ENCODE data around the gene DNAJC1. TPM values are rescaled to one million over a fixed set of nuclear protein-coding genes. Genes with fewer than 3 reads are reported as not detected.
A peak's percentile ranks its signal among the peaks of the same experiment; 100 is the strongest.
"Not testable (repeated sequence)": the region's sequence is repeated elsewhere in the genome, so short reads cannot be mapped to it uniquely, and the experiment has no call there.

The DNAJC1 gene, protein sequence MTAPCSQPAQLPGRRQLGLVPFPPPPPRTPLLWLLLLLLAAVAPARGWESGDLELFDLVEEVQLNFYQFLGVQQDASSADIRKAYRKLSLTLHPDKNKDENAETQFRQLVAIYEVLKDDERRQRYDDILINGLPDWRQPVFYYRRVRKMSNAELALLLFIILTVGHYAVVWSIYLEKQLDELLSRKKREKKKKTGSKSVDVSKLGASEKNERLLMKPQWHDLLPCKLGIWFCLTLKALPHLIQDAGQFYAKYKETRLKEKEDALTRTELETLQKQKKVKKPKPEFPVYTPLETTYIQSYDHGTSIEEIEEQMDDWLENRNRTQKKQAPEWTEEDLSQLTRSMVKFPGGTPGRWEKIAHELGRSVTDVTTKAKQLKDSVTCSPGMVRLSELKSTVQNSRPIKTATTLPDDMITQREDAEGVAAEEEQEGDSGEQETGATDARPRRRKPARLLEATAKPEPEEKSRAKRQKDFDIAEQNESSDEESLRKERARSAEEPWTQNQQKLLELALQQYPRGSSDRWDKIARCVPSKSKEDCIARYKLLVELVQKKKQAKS
- 36.1 and 41.0 TPM in 2 replicates for total RNA-seq

DNA sequence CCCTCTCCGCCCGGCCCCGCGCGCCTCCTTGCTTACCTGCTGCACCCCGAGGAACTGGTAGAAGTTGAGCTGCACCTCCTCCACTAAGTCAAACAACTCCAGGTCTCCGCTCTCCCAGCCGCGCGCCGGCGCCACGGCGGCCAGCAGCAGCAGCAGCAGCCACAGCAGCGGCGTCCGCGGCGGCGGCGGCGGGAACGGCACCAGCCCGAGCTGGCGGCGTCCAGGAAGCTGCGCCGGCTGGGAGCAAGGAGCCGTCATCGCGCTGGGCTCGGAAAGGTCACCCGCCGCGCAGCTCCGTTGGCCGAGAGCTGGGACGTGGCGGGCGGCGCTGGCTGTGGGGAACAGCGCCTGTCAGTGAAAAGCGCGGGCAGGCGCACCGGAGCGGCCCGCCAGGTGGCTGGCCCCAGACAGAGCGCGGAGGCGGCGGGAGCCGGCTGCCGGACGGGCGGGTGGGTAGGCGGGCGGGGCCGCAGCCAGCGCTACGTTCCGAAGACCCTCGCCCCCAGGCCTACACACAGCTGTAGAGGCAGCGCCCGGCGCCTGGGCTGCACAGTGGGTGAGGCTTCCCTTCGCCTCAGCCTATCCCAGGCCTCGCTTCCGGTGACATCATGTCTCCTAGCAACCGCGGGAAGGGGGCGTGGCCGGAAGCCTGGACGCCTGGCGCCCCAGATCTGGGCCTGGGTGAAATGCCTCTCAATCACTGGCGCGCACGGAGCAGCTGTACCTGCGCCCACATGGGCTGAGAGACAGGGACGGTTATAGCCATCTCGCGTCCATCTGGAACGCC lies at the start of gene DNAJC1:
Gene DNAJC1 (minus strand): TSS at position 554 of the 787 bp plus-strand sequence. CDS start 296 bp downstream, at position 258.
- peak; percentile 96 for DNase-seq

DNA sequence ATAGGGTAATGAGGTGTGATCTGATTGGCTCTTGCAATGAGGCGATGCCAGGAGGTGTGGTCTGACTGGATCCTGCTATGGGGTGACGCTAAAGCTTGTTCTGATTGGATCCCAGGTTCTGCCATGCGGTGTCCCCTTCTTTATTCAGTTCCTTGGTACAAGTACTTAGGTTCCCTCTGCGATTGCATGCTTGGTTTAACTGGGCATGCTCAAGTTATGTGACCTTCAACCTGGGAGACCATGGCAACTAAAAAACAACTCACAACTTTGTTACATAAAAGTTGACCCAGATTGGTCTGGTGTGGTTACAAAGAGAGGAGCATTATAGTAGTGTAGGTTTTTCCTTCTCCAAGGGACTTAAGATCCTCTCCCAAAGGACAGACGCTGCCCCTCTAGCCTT lies 49.5 kb upstream of the DNAJC1 start:
- no peak for DNase-seq

DNA sequence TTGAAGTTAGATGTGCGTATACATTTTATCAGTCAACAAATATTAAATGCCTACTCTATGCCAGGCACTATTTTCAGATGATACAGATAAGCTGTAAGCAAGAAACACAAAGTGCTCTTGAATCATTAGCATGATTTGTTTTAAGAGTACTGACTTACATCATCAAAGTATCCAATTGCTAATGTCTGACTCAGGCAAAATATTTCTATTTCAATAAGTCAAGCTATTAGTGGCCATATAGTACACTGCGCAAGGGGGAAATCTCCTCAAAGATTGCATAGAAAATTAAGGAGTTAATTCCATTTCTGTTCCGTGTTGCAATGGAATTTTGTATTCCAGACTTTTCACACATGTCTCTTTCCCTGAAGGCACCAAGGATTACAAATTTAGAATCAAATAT lies 46.1 kb upstream of the DNAJC1 start:
- no peak for DNase-seq

DNA sequence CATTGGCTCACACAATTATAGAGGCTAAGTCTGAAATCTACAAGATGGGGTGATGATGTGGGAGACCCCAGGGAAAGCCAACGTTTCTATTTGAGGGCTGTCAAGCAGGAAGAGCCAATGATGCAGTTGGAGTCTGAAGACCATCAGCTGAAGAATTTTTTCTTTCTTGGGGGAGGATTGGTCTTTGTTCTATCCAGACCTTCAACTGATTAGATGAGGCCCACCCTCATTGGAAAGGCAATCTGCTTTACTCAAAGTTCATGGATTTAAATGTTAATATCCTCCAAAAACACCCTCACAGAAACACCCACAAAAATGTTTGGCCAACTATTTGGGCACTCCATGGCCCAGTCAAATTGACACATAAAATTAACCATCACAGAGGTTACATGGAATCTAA lies 44.3 kb upstream of the DNAJC1 start:
- DNase-seq = no peak

DNA sequence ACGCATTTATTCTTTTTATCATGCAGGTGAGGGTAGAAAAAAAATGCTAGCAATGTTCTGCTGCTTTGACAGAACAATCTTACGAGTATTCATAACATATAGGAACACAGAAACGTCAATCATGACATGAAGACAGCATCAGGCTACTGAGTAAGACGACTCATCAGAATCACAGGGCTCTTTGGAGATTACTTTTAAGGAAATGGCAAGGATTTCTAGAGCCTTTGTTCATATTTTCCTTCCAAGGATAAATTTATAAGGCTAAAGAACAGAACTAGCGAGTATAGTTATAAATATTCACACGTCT lies 39.8 kb upstream of the DNAJC1 start:
- DNase-seq = no peak

DNA sequence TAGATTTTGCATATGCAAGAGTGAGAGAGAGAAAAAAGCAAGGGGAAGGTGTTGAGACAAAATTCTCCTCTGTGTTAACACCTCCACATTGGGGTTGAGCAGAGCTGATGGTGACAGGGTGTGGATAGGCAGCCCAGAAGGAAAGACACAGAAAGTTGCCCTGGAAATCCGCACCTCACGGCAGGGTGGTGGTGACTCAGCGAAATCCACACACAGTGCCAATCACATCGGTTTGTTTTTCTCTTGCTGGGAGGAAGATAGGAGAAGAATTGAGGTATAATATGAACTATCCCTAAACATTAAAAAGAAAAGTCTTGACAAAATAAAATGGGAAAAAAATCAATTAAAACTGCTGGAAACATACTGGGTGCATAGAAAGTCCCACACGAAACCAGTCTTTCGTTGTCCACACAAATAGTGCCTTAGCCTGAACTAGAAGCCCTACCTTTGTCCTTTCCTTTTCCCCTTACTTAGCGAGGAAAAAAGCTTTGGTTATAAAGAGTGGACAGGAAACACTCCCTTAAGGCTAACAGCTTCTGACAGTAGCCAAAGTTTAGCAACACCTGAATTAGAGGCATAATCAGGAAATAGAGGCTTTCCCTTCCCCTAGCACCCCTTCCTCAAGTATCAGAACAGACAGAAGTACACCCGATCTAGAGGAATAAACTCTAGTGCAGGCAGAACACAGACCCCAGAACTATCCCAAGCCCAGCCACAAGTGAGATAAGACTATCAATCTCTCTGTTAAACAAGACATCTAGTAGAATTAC lies 39.2 kb upstream of the DNAJC1 start:
- no peak for DNase-seq

DNA sequence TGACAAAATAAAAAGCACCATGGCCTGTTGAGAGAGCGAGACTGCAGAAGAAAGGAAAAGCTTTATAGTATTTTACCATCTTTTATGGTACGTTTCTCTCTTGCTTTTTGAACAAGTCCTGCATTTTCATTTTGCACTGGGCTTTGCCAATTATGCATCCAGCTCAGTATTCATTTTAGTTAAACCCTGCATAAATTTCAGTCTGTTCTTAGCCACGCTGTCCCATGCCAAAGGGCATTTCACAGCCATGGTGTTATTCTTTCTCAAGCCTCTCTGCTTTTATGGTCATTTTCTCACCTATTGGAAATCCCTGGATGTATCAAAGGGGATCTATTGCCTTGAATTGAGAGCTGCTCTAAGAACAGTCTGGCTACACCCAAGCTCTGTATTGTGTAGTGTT lies 30.8 kb upstream of the DNAJC1 start:
- no peak for DNase-seq

DNA sequence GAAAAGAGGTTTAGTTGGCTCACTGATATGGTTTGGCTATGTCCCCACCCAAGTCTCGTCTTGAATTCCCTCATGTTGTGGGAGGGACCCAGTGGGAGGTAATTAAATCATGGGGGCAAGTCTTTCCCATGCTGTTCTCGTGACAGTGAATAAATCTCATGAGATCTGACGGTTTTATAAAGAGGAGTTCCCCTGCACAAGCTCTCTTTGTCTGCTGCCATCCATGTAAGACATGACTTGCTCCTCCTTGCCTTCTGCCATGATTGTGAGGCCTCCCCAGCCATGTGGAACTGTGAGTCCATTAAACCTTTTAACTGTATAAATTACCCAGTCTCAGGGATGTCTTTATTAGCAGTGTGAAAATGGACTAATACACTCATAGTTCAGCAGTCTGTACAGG lies 28.7 kb upstream of the DNAJC1 start:
- not testable (repeated sequence) for DNase-seq

DNA sequence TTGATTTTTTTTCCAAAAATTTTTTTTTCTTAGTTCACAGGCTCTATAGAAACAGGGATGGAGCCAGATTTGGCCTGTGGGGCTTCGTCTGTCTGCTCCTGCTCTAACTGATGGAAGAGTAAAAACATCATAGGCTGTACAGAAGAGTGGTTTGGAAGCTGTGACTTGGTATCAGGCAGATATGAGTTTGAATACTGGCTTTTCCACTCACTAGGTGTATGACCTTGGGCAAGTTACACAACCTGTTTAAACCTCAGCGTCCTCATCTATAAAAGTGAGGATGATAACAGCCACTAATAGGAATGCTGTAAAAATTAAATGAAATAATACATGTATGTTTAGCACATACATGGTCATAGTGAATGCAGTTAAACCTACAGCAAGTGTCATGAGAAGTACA lies 26.9 kb upstream of the DNAJC1 start:
- no peak for DNase-seq

DNA sequence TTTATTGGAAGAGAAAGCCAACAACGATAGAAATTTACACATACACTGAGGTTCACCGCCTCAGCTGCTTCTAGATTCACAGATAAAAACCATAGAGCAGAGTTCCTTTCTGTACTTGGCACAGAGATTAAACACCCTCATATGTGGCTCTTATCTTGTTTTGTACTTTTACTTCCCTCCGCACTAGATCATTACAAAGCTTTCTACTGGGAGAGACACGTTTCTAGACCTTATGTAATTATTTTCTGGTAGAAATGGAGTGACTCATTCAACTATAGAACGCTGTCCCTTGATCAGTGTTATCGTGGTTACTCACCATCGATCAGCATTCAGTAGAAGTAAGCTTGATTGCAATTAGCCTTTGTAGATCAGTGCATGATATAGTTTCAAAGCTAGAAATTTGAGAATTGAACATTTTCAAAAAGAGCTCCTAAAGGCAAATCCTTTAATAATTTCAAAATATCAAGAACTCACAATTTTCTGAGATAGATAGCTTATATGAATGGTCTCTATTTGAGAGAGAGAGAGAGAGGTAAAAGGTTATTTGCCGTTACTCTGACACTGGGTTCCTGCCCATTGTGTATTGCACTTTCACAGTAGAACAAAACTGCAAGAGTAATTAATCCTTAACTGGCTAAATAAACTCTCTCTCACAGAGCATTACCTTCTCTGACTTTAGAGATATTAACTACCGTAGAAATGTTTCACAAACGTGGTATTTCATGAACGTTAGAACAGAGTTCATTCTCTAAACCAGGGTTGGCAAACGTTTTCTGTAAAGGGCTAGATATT lies 26.1 kb upstream of the DNAJC1 start:
- DNase-seq = no peak

DNA sequence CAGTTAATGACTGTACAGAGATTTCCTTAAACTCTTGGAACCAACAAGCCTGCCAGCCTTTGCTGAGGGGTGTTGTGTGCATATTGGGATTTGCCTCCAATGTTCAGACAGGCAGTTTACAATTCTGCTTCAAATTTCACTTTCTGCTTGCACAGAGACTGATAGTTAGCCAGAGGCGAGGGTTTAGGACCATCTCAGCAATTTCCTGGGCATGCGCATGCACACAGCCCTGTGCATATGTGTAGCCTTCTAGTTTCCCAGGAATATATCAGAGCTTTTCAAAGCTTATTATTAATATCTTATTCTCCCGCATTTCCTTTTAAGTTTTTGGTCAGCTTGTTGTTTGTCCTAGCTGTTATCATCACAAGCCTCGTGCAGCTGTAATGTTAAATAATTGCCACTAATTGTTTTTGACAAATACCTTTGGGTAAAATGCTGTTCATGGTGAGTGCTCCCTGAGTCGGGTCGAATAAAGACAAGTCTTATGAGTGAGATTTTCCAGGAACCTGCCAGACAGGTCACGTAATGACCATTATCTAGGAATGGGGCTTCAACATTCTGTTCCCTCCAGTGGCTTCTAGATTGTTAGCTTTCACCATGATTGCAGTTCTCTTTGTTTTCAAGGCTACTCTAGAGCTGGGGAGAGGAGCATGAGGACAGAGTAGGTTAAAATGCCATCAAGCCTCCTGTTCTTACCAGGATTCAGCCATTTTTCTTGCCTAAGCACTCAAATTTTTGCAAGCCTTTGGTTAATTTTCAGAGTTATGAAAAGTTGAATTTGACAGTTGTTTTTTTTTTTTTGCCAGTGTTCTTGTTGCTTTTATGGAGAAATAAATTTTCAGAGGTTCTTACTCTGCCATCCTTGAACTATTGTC lies 24.1 kb upstream of the DNAJC1 start:
- no peak for DNase-seq

DNA sequence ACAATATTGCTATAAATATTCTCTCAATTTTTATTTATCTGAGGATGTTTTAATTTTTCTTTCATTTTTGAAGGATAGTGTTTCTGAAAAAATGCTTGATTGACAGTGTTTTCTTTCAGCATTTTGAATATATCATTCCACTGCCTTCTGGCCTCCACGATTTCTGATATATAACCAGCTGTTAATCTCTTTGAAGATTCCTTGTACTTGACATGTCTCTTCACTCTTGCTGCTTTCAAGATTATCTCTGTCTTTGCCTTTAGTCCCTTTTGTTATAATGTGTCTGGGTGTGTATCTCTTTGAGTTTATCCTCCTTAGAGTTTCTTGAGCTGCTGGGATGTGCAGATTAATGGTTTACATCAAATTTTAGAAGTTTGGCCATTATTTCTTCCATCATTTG lies 22.8 kb upstream of the DNAJC1 start:
- DNase-seq = no peak

DNA sequence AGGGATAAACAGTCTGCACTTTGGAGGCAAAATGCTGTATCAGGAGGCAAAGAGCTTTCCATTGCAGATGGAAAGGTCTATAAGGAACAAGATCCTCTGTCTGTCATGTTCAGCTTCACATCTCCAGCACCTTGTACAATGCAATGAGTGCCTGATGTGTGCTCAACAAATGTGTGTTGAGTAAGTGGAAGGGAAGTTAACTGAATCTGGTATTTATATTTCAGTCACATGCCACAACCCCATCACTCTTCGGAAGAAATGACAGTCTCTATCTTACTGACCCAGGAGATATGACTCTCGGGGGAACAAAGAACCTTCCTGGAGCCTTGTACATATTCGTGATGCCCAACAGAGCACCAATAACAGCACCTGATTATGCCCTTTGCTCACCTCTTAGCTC lies 20.0 kb upstream of the DNAJC1 start:
- no peak for DNase-seq

DNA sequence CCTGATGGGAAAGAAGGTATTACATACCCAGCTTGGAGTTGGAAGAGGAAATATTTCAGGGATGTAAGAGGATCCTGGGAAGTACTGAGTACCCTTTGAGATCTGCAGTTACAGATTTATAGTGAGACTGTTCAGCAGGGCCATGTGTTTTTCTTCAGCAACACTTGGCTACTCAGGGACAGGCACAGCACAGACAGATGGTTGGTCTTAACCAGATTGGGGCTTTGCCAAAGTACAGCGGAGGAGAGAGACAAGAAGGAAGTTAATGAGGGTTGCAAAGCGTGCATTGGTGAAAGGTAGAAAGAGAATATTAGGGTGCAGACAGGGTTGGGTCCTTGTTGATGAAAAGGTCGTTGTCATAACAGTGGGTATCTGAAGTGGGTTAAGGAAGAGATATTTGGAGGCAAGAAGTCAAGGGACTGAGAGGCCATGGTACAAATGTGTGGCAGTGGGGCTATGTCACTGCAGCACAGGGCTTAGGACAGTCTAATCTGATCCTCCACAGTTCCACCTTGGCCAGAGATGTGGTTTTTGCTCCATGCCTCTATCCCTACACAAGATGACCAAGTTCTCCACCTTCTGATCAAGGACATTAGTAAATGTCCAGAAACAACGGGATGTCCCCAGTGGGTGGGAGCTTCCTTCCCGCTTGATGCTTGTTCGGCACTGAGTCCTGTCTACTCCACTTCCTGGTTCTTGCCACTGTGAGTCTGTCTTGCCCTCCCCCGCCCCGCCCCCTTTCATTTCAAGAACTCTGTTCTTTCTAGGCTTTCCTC lies 18.9 kb upstream of the DNAJC1 start:
- DNase-seq = no peak

DNA sequence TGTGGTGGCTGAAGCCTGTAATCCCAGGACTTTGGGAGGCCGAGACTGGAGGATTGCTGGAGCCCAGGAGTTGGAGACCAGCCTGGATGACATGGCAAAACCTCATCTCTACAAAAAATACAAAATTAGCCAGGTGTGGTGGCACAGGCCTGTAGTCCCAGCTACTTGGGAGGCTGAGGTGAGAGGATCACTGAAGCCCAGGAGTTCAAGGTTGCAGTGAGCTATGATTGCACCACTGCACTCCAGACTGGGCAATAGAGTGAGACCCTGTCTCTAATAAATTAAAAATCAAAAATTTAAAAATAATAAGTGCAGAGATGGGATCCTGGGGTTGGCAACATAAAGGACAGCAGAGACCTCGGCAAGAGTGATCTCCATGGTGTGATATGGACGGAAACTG lies 17.6 kb upstream of the DNAJC1 start:
- DNase-seq = not testable (repeated sequence)

DNA sequence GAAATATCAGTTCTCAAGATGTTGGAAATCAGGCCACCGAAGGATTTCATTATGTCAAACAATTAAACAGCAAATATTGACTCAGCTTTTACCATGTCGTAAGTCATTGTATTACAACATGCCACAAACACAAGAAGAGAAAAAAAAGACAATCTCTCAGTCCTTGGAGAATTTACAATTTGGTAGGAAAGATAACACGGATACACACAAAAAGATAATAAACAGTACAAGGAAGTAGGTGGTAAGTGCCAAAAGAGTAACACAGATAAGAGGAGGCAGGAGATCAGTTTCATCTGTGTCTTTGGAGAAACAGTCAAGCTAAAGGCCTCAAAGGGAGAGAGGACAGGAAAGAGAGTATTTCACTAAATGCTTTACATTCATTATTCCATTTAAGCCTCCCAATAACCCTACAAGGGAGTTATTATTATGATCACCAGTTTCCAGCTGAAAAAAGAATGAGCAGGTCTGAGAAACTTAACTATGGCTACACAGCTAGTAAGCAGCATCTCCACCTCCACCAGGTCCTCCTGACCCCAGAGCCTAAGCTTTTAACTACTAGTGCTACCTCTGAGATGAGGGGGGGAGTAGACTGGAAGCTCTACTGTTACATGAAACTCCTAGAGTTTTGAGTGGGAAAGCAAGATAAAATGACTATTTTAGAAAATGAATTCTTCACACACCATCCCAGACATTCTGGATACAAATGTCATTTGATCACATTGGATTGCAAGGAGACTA lies 13.9 kb upstream of the DNAJC1 start:
- DNase-seq = no peak

DNA sequence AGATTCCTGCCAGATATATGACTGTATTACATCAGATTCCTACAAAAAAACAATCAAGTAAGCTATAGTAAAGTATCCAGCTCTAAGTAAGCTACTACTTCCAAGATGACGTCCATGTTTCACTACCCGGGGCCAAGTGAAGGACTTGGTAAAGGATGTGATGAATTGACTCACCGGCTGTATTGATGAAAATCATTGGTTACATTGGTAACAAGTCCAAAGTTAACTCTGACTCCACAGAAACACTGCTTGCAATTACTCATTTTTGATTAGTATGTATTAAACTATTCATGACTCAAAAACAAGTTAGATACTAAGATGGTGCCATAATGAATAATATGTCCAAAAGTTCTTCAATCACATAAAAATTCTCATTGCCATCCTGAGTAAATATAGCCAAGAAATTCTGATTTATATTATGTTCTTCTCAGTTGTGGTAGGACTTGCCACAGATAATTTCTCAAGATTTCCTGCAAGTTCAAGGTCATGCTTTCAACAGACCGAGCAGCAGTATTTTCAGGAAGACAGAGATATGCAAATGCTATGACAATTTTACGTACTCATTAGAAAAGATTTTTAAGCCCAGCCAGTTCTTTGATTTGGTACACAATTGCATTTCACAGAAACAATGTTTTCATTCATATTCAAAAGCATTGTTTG lies 12.6 kb upstream of the DNAJC1 start:
- no peak for DNase-seq

DNA sequence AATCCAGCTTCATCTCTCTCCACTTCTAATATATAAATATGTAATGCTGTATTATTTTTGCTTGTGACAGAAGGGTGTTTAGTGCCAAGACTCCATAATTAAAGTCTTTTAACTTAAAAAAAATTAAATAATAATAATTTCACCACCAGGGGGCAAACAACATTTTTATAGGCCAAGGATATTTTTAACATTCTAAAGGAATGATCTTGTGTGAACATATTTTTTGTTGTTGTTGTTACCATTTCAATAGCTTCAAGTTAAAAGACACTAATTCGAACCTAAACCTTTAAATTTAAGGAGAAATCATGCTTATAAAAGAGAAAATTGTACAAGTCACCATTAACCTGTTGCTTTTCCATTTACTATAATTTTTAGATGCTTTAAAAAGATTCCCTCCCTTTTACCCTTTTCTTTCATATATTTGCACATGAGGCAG lies 7.5 kb upstream of the DNAJC1 start:
- peak; percentile 40 for DNase-seq

DNA sequence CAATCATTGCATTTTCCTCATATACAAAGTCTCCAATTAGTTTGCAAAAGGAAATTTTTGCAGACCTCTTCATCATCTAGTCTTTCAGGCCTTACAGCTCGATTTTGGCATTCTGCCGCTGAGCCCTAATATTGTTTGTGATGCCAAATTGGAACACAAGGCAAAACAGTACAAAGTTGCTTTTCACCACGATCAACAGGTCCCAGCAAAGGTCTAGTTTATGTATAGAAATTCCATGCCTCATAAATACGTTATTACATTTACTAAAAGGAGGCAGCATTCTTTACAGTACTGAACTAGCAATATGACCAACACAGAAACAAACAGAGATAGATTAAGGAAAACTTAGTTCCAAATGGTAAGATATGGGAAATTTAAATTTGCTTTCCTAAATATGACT lies 7.0 kb upstream of the DNAJC1 start:
- DNase-seq = no peak
